ENCODE results near the gene COA1. TPM values are rescaled to one million over a fixed set of nuclear protein-coding genes. Genes with fewer than 3 reads are reported as not detected.
A peak's percentile ranks its signal among the peaks of the same experiment; 100 is the strongest.
"Not testable (repeated sequence)": the region's sequence is repeated elsewhere in the genome, so short reads cannot be mapped to it uniquely, and the experiment has no call there.

Gene COA1
- total and polyA plus RNA-seq, 2 donors, result 71.5 to 89.2 TPM

DNA sequence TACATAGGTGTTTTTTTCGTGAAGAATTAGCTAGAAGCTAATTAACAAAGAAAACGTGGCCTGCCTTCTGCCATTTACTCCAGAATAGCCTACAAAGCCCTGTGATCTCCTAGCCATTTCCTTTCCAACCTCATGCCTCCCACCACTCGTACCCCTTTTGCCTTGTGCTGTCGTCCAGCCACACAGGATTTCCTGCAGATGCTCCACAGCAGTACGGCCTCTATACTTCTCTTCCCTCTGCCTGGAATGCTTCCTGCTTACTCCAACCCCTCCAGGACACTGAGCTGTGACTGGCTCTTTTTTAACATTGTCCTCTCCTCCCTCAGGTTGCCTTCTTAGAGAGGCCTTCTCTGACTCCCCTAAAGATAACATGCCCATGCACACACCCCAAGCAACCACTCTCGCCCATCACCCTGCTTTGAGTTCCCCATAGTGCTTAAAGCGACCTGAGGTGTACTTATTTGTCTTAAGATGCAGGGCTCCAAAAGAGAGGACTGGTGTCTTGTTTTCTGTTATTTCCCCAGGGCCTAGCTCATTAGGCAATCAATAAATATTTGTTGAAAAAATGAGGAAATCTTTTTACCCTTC lies 113.7 kb downstream of the COA1 start:
- Histone ChIP-seq H3K36me3 (ENCODE audit: control insufficient read depth in 2 of 2, insufficient read depth in 2 of 2, low read length in 1 of 2) (peaks cover 7 to 37% of the 10 kb centered on the region in 2 donors), H3K4me1 (ENCODE audit: control insufficient read depth in 2 of 2, insufficient read depth in 2 of 2, low read length in 2 of 2) (no peaks in the 10 kb centered on the region), H3K27me3 (ENCODE audit: control insufficient read depth in 2 of 2, insufficient read depth in 1 of 2, low read length in 1 of 2) (no peaks in the 10 kb centered on the region), H3K27ac (ENCODE audit: low read depth in 1 of 2, low read length in 1 of 2) (no peak overlapping the region), H3K4me3 (ENCODE audit: low read length in 2 of 2) (no peak overlapping the region), H3K9me3 (ENCODE audit: control insufficient read depth in 2 of 2, insufficient read depth in 1 of 2, low read length in 1 of 2) (no peaks in the 10 kb centered on the region)
- no peak for DNase-seq (ENCODE audit: low read depth in 6 of 9, low spot score in 9 of 9)
- WGBS, result 86% methylated on average over 7 of the region's 7 CpGs

DNA sequence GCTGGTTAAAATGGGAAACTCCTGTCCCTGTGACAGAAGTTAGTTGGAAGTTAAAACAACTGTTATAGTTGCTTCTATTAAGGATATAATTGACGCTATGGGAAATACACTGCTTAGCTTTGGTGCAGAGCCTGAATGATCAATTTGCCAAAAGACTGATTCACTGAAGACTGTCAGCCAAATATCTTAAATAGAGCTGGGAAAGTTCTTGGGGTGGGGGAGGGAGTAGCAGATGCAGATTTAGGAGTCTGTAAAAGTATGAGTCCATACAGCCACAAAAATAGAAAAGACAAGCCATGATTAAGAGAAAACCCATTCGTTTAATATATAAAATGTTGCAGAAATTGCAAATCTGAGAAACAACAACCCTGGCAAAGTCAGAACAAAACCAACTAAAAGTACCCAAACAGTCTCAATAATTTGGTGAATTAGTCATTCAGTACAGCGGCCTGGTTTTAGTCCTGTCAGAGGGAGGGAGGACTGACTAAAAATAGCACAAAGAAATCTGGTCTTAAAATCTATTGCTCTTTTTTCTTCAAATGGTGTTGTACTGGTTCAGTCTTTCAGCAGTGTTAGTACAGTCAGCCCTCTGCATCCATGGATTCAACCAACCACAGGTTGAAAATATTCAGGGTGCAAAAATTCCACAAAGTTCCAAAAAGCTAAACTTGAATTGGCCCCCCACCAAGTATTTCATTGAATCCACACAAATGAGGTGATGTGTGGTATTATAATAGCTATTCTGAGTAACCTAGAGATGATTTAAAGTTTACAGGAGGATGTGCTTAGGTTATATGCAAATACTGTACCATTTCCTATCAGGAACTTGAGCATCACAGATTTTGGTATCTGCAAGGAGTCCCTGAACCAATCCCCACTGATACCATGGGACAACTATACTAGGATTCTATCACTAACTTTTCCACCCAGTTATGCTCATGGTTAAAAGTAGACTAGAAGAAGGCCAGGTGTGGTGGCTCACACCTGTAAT lies 116.4 kb downstream of the COA1 start:
- Histone ChIP-seq H3K4me3 (ENCODE audit: low read length in 2 of 2) (no peak overlapping the region), H3K27me3 (ENCODE audit: control insufficient read depth in 2 of 2, insufficient read depth in 1 of 2, low read length in 1 of 2) (no peaks in the 10 kb centered on the region), H3K4me1 (ENCODE audit: control insufficient read depth in 2 of 2, insufficient read depth in 2 of 2, low read length in 2 of 2) (no peaks in the 10 kb centered on the region), H3K36me3 (ENCODE audit: control insufficient read depth in 2 of 2, insufficient read depth in 2 of 2, low read length in 1 of 2) (peaks cover 13 to 39% of the 10 kb centered on the region in 2 donors), H3K27ac (ENCODE audit: low read depth in 1 of 2, low read length in 1 of 2) (no peak overlapping the region), H3K9me3 (ENCODE audit: control insufficient read depth in 2 of 2, insufficient read depth in 1 of 2, low read length in 1 of 2) (no peaks in the 10 kb centered on the region)
- no peak for DNase-seq (ENCODE audit: low read depth in 6 of 9, low spot score in 9 of 9)
- WGBS, result 90% methylated on average over 3 of the region's 3 CpGs

DNA sequence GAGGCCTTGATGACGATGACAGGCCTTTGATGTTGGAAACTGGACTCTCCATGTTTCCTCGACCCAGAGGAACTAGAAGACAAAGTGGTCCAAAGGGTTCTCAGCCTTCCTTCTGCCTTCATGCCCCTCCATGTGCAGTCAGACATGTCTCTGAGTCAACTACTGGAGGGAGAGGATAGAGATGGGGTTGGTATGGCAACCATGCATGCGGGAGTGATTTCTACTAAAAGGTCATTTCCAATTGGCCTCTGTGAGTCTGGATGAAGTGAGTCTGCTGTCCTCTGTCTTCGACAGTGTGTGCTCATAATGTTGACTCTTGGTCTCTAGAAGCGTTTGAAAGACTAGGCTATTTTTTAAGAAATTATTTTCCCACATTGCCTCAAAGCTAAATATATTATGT lies 117.2 kb downstream of the COA1 start:
- 94% methylated on average over 5 of the region's 5 CpGs for WGBS
- DNase-seq (ENCODE audit: low read depth in 6 of 9, low spot score in 9 of 9), result no peak
- no peaks in the 10 kb centered on the region for H3K9me3 ChIP-seq (ENCODE audit: control insufficient read depth in 2 of 2, insufficient read depth in 1 of 2, low read length in 1 of 2)
- H3K27me3 ChIP-seq (ENCODE audit: control insufficient read depth in 2 of 2, insufficient read depth in 1 of 2, low read length in 1 of 2), result no peaks in the 10 kb centered on the region
- no peak overlapping the region for H3K4me3 ChIP-seq (ENCODE audit: low read length in 2 of 2)
- peak overlapping the region in 1 of 2 donors; percentile 31 for H3K27ac ChIP-seq (ENCODE audit: low read depth in 1 of 2, low read length in 1 of 2)
- peaks cover 13 to 33% of the 10 kb centered on the region in 2 donors for H3K36me3 ChIP-seq (ENCODE audit: control insufficient read depth in 2 of 2, insufficient read depth in 2 of 2, low read length in 1 of 2)
- no peaks in the 10 kb centered on the region for H3K4me1 ChIP-seq (ENCODE audit: control insufficient read depth in 2 of 2, insufficient read depth in 2 of 2, low read length in 2 of 2)

DNA sequence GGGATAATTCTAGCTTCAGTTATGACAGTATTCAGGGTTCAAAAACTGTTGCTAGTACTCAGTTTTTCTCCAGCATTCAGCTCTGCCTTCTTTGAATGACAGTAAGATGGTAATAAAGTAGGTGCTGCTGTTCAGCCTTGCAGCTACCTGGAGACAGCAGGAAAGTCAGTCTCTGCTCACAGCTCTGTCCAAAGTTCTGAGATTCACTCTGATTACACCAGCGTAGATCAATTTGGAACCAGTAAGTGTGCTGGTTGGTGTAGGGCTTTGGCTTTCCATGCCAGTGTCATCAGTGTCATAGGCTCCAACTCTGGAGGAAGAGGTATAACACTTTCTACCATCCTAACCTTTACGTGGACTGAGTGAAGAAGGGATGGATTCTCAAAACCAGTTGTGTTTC lies 120.2 kb downstream of the COA1 start:
- H3K27me3 ChIP-seq (ENCODE audit: control insufficient read depth in 2 of 2, insufficient read depth in 1 of 2, low read length in 1 of 2), result no peaks in the 10 kb centered on the region
- H3K27ac ChIP-seq (ENCODE audit: low read depth in 1 of 2, low read length in 1 of 2), result no peak overlapping the region
- no peaks in the 10 kb centered on the region for H3K9me3 ChIP-seq (ENCODE audit: control insufficient read depth in 2 of 2, insufficient read depth in 1 of 2, low read length in 1 of 2)
- H3K36me3 ChIP-seq (ENCODE audit: control insufficient read depth in 2 of 2, insufficient read depth in 2 of 2, low read length in 1 of 2), result peaks cover 13 to 26% of the 10 kb centered on the region in 2 donors
- no peaks in the 10 kb centered on the region for H3K4me1 ChIP-seq (ENCODE audit: control insufficient read depth in 2 of 2, insufficient read depth in 2 of 2, low read length in 2 of 2)
- WGBS, result 95% methylated on average over 2 of the region's 2 CpGs
- DNase-seq (ENCODE audit: low read depth in 6 of 9, low spot score in 9 of 9), result no peak
- H3K4me3 ChIP-seq (ENCODE audit: low read length in 2 of 2), result no peak overlapping the region

DNA sequence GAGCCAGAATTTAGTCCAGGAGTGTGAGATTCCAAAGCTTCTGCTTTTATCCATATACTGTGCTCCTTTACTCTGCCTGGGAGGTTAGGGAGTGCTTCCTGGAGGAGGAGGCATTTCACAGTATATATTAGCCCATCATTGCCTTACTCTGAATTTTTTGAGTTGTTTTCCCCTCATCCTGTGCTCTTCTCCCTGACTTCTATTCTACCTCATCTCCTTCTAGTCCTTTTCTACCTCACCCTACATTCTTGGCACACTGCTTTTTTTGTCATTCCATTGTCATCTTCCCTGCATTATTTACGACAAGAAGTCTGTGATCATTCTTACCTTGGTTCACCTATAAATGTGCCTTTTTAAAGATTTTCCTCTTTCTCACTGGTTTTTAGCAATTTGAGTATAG lies 125.1 kb downstream of the COA1 start:
- WGBS, result 93% methylated on average over 1 of the region's 1 CpG
- no peaks in the 10 kb centered on the region for H3K27me3 ChIP-seq (ENCODE audit: control insufficient read depth in 2 of 2, insufficient read depth in 1 of 2, low read length in 1 of 2)
- H3K9me3 ChIP-seq (ENCODE audit: control insufficient read depth in 2 of 2, insufficient read depth in 1 of 2, low read length in 1 of 2), result no peaks in the 10 kb centered on the region
- no peaks in the 10 kb centered on the region for H3K4me1 ChIP-seq (ENCODE audit: control insufficient read depth in 2 of 2, insufficient read depth in 2 of 2, low read length in 2 of 2)
- no peak overlapping the region for H3K27ac ChIP-seq (ENCODE audit: low read depth in 1 of 2, low read length in 1 of 2)
- DNase-seq (ENCODE audit: low read depth in 6 of 9, low spot score in 9 of 9), result no peak
- H3K36me3 ChIP-seq (ENCODE audit: control insufficient read depth in 2 of 2, insufficient read depth in 2 of 2, low read length in 1 of 2), result peaks cover 8 to 25% of the 10 kb centered on the region in 2 donors
- no peak overlapping the region for H3K4me3 ChIP-seq (ENCODE audit: low read length in 2 of 2)

DNA sequence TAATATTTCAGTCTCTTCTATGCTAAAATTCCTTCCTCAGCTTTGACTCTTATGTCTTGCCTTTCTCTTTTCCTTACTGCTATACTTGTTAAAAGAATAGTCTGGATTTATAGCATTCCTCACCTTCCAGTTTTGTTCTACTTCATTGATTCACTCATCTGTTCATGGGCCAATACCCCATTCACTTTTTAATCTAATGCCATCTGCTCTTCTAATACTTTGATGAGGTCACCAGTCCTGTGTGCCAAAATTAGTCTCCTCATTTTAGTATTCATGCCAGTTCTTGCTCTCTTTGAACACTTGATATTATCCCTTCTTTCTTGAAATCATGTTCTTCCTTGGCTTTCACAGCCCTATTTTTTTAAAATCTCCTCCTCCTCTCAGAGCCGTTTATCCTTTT lies 127.1 kb downstream of the COA1 start:
- Histone ChIP-seq H3K27me3 (ENCODE audit: control insufficient read depth in 2 of 2, insufficient read depth in 1 of 2, low read length in 1 of 2) (no peaks in the 10 kb centered on the region), H3K36me3 (ENCODE audit: control insufficient read depth in 2 of 2, insufficient read depth in 2 of 2, low read length in 1 of 2) (peaks cover 13 to 26% of the 10 kb centered on the region in 2 donors), H3K4me3 (ENCODE audit: low read length in 2 of 2) (no peak overlapping the region), H3K4me1 (ENCODE audit: control insufficient read depth in 2 of 2, insufficient read depth in 2 of 2, low read length in 2 of 2) (no peaks in the 10 kb centered on the region), H3K9me3 (ENCODE audit: control insufficient read depth in 2 of 2, insufficient read depth in 1 of 2, low read length in 1 of 2) (no peaks in the 10 kb centered on the region), H3K27ac (ENCODE audit: low read depth in 1 of 2, low read length in 1 of 2) (no peak overlapping the region)
- 95% methylated on average over 1 of the region's 1 CpG for WGBS
- no peak for DNase-seq (ENCODE audit: low read depth in 6 of 9, low spot score in 9 of 9)

DNA sequence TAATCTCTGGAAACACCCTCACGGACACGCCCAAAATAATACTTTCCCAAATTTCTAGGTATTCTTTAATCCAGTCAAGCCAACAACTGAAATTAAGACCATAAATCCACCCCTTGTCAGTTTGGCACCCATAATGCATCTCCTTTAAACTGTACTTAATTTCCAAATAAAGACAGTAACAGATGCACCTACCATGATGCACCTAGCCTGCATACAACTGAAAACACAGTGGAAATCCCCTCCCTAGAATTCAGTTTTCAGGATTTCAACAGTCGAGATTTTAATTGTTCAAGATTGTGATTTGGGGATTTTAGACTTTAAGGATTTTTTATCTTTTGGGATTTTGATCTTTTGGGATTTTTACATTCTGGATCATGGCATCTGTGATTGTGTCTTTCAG lies 129.3 kb downstream of the COA1 start:
- no peak overlapping the region for H3K27ac ChIP-seq (ENCODE audit: low read depth in 1 of 2, low read length in 1 of 2)
- H3K4me3 ChIP-seq (ENCODE audit: low read length in 2 of 2), result no peak overlapping the region
- no peaks in the 10 kb centered on the region for H3K9me3 ChIP-seq (ENCODE audit: control insufficient read depth in 2 of 2, insufficient read depth in 1 of 2, low read length in 1 of 2)
- WGBS, result 94% methylated on average over 3 of the region's 3 CpGs
- no peaks in the 10 kb centered on the region for H3K4me1 ChIP-seq (ENCODE audit: control insufficient read depth in 2 of 2, insufficient read depth in 2 of 2, low read length in 2 of 2)
- H3K27me3 ChIP-seq (ENCODE audit: control insufficient read depth in 2 of 2, insufficient read depth in 1 of 2, low read length in 1 of 2), result no peaks in the 10 kb centered on the region
- DNase-seq (ENCODE audit: low read depth in 6 of 9, low spot score in 9 of 9), result no peak
- peaks cover 13 to 32% of the 10 kb centered on the region in 2 donors for H3K36me3 ChIP-seq (ENCODE audit: control insufficient read depth in 2 of 2, insufficient read depth in 2 of 2, low read length in 1 of 2)

DNA sequence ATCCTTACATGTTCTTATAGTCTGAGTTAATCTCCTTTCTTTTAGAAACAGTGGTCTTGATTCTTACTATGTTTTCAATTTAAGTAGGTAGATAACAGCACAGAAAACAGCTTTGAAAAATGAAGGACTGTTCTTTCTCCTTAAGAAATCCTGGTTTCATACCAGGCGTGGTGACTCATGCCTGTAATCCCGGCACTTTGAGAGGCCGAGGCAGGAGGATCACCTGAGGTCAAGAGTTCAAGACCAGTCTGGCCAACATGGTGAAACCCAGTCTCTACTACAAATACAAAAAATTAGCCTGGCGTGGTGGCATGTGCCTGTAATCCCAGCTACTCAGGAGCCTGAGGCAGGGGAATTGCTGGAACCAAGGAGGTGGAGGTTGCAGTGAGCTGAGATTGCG lies 132.9 kb downstream of the COA1 start:
- not testable (repeated sequence) for H3K27me3 ChIP-seq (ENCODE audit: control insufficient read depth in 2 of 2, insufficient read depth in 1 of 2, low read length in 1 of 2); H3K4me3 ChIP-seq (ENCODE audit: low read length in 2 of 2); H3K9me3 ChIP-seq (ENCODE audit: control insufficient read depth in 2 of 2, insufficient read depth in 1 of 2, low read length in 1 of 2); H3K4me1 ChIP-seq (ENCODE audit: control insufficient read depth in 2 of 2, insufficient read depth in 2 of 2, low read length in 2 of 2); DNase-seq (ENCODE audit: low read depth in 6 of 9, low spot score in 9 of 9); H3K27ac ChIP-seq (ENCODE audit: low read depth in 1 of 2, low read length in 1 of 2)
- peaks cover 13 to 23% of the 10 kb centered on the region in 2 donors for H3K36me3 ChIP-seq (ENCODE audit: control insufficient read depth in 2 of 2, insufficient read depth in 2 of 2, low read length in 1 of 2)
- 96% methylated on average over 5 of the region's 5 CpGs for WGBS

DNA sequence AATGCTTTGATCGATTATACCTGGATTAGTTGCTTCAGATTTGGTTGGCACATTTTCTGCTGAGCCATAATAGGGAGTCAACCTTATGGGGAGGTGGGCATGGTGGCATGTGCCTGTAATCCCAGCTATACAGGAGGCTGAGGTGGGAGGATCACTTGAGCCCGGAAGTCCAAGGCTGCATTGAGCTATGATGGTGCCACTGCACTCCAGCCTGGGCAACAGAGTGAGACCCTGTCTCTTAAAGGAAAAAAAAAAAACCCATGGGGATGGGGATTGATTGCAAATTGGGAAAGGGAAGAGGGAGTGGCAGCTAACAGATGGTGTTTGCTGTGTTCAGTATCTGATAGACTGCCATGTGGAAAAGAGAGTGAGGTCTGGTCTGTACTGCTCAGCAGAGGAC lies 135.3 kb downstream of the COA1 start:
- 94% methylated on average over 2 of the region's 2 CpGs for WGBS
- no peaks in the 10 kb centered on the region for H3K4me1 ChIP-seq (ENCODE audit: control insufficient read depth in 2 of 2, insufficient read depth in 2 of 2, low read length in 2 of 2)
- H3K27ac ChIP-seq (ENCODE audit: low read depth in 1 of 2, low read length in 1 of 2), result no peak overlapping the region

More for the DNA sequence above, 135.3 kb downstream of the COA1 start:
- Histone ChIP-seq H3K36me3 (ENCODE audit: control insufficient read depth in 2 of 2, insufficient read depth in 2 of 2, low read length in 1 of 2) (peaks cover 9 to 10% of the 10 kb centered on the region in 2 donors), H3K27me3 (ENCODE audit: control insufficient read depth in 2 of 2, insufficient read depth in 1 of 2, low read length in 1 of 2) (no peaks in the 10 kb centered on the region), H3K4me3 (ENCODE audit: low read length in 2 of 2) (no peak overlapping the region), H3K9me3 (ENCODE audit: control insufficient read depth in 2 of 2, insufficient read depth in 1 of 2, low read length in 1 of 2) (no peaks in the 10 kb centered on the region)
- DNase-seq (ENCODE audit: low read depth in 6 of 9, low spot score in 9 of 9), result no peak

Data from thymus (tissue), 11 donors.